Naive thymus-derived CD4-positive, alpha-beta T cell (primary cell): Measurements from ENCODE around the gene MACC1. TPM values are rescaled to one million over a fixed set of nuclear protein-coding genes. Genes with fewer than 3 reads are reported as not detected.
"Not testable (repeated sequence)": the region's sequence is repeated elsewhere in the genome, so short reads cannot be mapped to it uniquely, and the experiment has no call there.

Experiments
- ATAC-seq: fragments of 150-1000 bp; cut with Tn5 transposase; 2 replicates; pipeline ENCODE4 v1.10.0; 2021; ENCODE audit warnings: mild to moderate bottlenecking, moderate library complexity
- CTCF ChIA-PET: fragments of 350-600 bp; sonication (Branson Sonifier 250); formaldehyde crosslinking; loops from one replicate; lab custom pipeline; 2021; ENCODE audit warnings: antibody characterized with exemption; lab: Charles Lee
- POLR2A ChIA-PET: fragments of 350-600 bp; sonication (Branson Sonifier 250); formaldehyde crosslinking; loops from one replicate; lab custom pipeline; 2021; ENCODE audit warnings: antibody characterized with exemption, inconsistent platforms; lab: Charles Lee
- DNase-seq, 9 donors: peaks; one replicate each; pipeline versions ENCODE4 v3.0.0 to v3.0.0-alpha.2; 2020 to 2022; ENCODE audit warnings: mixed read lengths in 1 of 9
- H3K27ac ChIP-seq: one replicate; pipeline ENCODE4 v1.7.0; 2013; ENCODE audit warnings: mild to moderate bottlenecking, low read depth, low read length, moderate library complexity
- H3K27me3 ChIP-seq, 2 donors: one replicate each; pipeline ENCODE4 v1.7.0; 2013; ENCODE audit warnings: low read length in 2 of 2, mild to moderate bottlenecking in 2 of 2, moderate library complexity in 2 of 2; ENCODE audit not compliant: control insufficient read depth in 2 of 2, insufficient read depth in 2 of 2
- H3K36me3 ChIP-seq, 3 experiments: 1 replicate in 2 of 3; 2 replicates in 1 of 3; pipeline ENCODE4 v1.7.0; 2013; ENCODE audit warnings: low read length in 3 of 3, mild to moderate bottlenecking in 3 of 3, moderate library complexity in 1 of 3; ENCODE audit not compliant: insufficient read depth in 3 of 3, control insufficient read depth in 2 of 3
- H3K4me1 ChIP-seq, 2 donors: one replicate each; pipeline ENCODE4 v1.7.0; 2013; ENCODE audit warnings: low read length in 2 of 2, mild to moderate bottlenecking in 2 of 2, moderate library complexity in 1 of 2; ENCODE audit not compliant: control insufficient read depth in 2 of 2, insufficient read depth in 2 of 2
- H3K4me3 ChIP-seq: 2 replicates; pipeline ENCODE4 v1.7.0; 2013; ENCODE audit warnings: mild to moderate bottlenecking, low read length
- H3K9me3 ChIP-seq, 3 experiments: 1 replicate in 2 of 3; 2 replicates in 1 of 3; pipeline ENCODE4 v1.7.0; 2013; ENCODE audit warnings: low read length in 3 of 3; ENCODE audit not compliant: control insufficient read depth in 2 of 3
- H3K27ac Mint-ChIP-seq, 9 donors: one replicate each; pipeline ENCODE4 v1.8.0; 2020 to 2022; ENCODE audit warnings: mixed read lengths in 9 of 9, mild to moderate bottlenecking in 8 of 9, moderate library complexity in 5 of 9, inconsistent platforms in 2 of 9
- H3K27me3 Mint-ChIP-seq, 5 donors: one replicate each; pipeline ENCODE4 v1.8.0; 2021 to 2022; ENCODE audit warnings: mixed read lengths in 5 of 5, mild to moderate bottlenecking in 1 of 5
- H3K36me3 Mint-ChIP-seq, 5 donors: one replicate each; pipeline ENCODE4 v1.8.0; 2020 to 2022; ENCODE audit warnings: mixed read lengths in 5 of 5, mild to moderate bottlenecking in 3 of 5, inconsistent platforms in 1 of 5
- H3K4me1 Mint-ChIP-seq, 7 donors: one replicate each; pipeline ENCODE4 v1.8.0; 2020 to 2022; ENCODE audit warnings: mixed read lengths in 7 of 7, mild to moderate bottlenecking in 3 of 7, inconsistent platforms in 1 of 7
- H3K4me3 Mint-ChIP-seq, 10 donors: one replicate each; pipeline ENCODE4 v1.8.0; 2020 to 2022; ENCODE audit warnings: mild to moderate bottlenecking in 10 of 10, mixed read lengths in 10 of 10, moderate library complexity in 6 of 10, inconsistent platforms in 2 of 10
- H3K9me3 Mint-ChIP-seq, 11 donors: one replicate each; pipeline ENCODE4 v1.8.0; 2020 to 2022; ENCODE audit warnings: mixed read lengths in 11 of 11, mild to moderate bottlenecking in 4 of 11, inconsistent platforms in 1 of 11, moderate library complexity in 1 of 11
- intact Hi-C, 2 donors: fragments of 100-400 bp; cut with micrococcal nuclease; formaldehyde crosslinking; loops; one replicate each; pipeline ENCODE4 v1.15.1; 2023
- polyA plus RNA-seq, 2 donors: library from polyadenylated mRNA; unstranded; fragments of 300-500 nt; fragmentation: Illumina TruSeq; gene quantifications; one replicate each; pipeline ENCODE4 v1.2.3, GENCODE V29; 2021
- total RNA-seq, 6 experiments: library from RNA in 5 of 6; stranded (reverse) in 5 of 6; gene quantifications; 1 replicate in 5 of 6; 2 replicates in 1 of 6; pipeline ENCODE4 v1.2.3 and lab custom pipeline; 2021 to 2026

MACC1 gene
- total and polyA plus RNA-seq, 7 experiments from 2014 or later, result 0.03 to 0.24 (median 0.13) TPM

DNA sequence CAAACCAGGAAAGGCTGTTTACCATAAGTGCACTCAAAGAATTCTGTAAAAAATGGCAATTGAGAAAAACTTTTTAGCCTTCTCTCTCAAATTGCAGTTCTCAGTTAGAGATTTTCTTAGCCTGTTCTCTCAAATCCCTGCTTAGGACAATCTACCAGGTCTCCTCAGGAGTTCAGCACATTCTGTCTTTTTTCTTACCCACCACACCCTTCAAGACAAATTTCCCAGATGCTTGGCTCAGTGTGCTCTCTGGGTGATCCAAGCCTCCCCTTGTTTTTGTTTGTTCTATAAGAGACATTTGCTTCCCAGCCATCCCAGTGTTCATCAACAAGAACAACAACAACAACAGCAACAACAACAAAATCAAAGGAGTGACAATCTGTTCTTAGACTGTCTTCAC is 87.3 kb downstream of the MACC1 start:
- Mint-ChIP-seq H3K4me3 (no peak overlapping the region), H3K36me3 (no peaks in the 10 kb centered on the region), H3K4me1 (peaks cover 0 to 4% (median 0%) of the 10 kb centered on the region in 7 donors), H3K9me3 (no peaks in the 10 kb centered on the region), H3K27ac (no peak overlapping the region), H3K27me3 (no peaks in the 10 kb centered on the region)
- intact Hi-C loops, result no loop called here
- no peak overlapping the region for H3K4me3 ChIP-seq
- POLR2A ChIA-PET, result no interaction called here
- H3K9me3 ChIP-seq, result no peaks in the 10 kb centered on the region
- H3K27me3 ChIP-seq, result no peaks in the 10 kb centered on the region
- no peaks in the 10 kb centered on the region for H3K4me1 ChIP-seq
- H3K36me3 ChIP-seq, result no peaks in the 10 kb centered on the region
- DNase-seq, result no peak
- CTCF ChIA-PET, result no interaction called here
- no peak overlapping the region for H3K27ac ChIP-seq
- no peak for ATAC-seq

DNA sequence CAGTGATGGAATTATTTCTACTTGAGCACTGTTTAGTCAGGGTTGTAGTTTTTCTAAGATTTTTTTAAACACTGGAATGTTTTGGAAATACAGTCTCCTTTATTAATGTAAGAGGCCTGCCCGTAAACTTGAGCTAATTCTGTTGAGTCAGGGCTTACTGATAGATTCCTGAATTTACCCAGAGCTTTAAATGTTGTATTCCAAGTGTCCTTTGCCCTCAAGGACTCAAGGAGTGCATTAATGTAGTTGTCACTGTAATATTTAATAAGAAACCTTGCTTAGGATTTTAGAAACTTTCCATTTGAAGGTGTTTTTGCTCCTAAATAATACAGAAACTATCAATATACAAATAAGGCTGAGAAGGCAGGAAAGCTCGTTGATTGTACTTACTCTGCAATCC is 89.2 kb downstream of the MACC1 start:
- Histone ChIP-seq H3K27me3 (no peaks in the 10 kb centered on the region), H3K4me1 (no peaks in the 10 kb centered on the region), H3K9me3 (no peaks in the 10 kb centered on the region), H3K27ac (no peak overlapping the region), H3K36me3 (no peaks in the 10 kb centered on the region), H3K4me3 (no peak overlapping the region)
- ATAC-seq, result no peak
- peaks cover 0 to 4% (median 0%) of the 10 kb centered on the region in 7 donors for H3K4me1 Mint-ChIP-seq
- no peak overlapping the region for H3K4me3 Mint-ChIP-seq
- intact Hi-C loops, result no loop called here
- no peak overlapping the region for H3K27ac Mint-ChIP-seq
- no peaks in the 10 kb centered on the region for H3K36me3 Mint-ChIP-seq
- ChIA-PET CTCF (no interaction called here), POLR2A (no interaction called here)
- no peaks in the 10 kb centered on the region for H3K27me3 Mint-ChIP-seq
- no peak for DNase-seq
- H3K9me3 Mint-ChIP-seq, result no peaks in the 10 kb centered on the region

DNA sequence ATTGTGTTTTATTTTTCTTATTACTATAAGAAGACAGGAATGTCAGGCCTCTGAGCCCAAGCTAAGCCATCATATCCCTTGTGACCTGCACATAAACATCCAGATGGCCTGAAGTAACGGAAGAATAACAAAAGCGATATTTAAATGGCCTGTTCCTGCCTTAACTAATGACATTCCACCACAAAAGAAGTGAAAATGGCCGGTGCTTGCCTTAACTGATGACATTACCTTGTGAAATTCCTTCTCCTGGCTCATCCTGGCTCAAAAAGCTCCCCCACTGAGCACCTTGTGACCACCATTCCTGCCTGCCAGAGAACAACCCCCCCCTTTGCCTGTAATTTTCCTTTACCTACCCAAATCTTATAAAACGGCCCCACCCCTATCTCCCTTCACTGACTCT is 91.1 kb downstream of the MACC1 start:
- intact Hi-C loops, H3K27ac Mint-ChIP-seq, H3K9me3 ChIP-seq, CTCF ChIA-PET, DNase-seq, H3K4me1 ChIP-seq, H3K4me3 Mint-ChIP-seq, H3K4me1 Mint-ChIP-seq, H3K4me3 ChIP-seq, ATAC-seq, H3K36me3 ChIP-seq, H3K36me3 Mint-ChIP-seq, H3K27ac ChIP-seq, POLR2A ChIA-PET, H3K9me3 Mint-ChIP-seq, H3K27me3 Mint-ChIP-seq, H3K27me3 ChIP-seq: not testable (repeated sequence)

GRCh38 chr7:20124087-20124486 is 93.1 kb downstream of the MACC1 start:
- CTCF ChIA-PET, H3K4me3 Mint-ChIP-seq, POLR2A ChIA-PET, H3K36me3 Mint-ChIP-seq, H3K4me3 ChIP-seq, H3K36me3 ChIP-seq, intact Hi-C loops, H3K9me3 Mint-ChIP-seq, H3K4me1 Mint-ChIP-seq, DNase-seq, H3K27ac Mint-ChIP-seq, H3K27me3 Mint-ChIP-seq, ATAC-seq, H3K27me3 ChIP-seq, H3K27ac ChIP-seq, H3K4me1 ChIP-seq, H3K9me3 ChIP-seq: not testable (repeated sequence)

DNA sequence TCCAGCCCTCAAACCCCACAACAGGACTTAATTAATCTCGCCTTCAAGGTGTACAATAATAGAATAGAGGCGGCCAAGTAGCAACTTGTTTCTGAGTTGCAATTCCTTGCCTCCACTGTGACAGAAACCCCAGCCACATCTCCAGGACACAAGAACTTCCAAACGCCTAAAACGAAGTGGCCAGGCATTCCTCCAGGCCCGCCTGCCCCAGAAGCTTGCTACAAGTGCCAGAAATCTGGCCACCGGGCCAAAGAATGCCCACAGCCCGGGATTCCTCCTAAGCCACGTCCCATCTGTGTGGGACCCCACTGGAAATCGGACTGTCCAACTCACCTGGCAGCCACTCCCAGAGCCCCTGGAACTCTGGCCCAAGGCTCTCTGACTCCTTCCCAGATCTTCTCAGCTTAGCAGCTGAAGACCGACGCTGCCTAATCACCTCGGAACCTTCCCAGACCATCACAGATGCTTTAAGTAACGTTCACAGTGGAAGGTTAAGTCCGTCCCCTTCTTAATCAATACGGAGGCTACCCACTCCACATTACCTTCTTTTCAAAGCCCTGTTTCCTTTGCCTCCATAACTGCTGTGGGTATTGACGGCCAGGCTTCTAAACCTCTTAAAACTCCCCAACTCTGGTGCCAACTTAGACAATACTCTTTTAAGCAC is 94.4 kb downstream of the MACC1 start:
- ATAC-seq, H3K4me1 ChIP-seq, CTCF ChIA-PET, H3K4me3 Mint-ChIP-seq, H3K9me3 Mint-ChIP-seq, DNase-seq, H3K9me3 ChIP-seq, H3K27ac Mint-ChIP-seq, H3K4me1 Mint-ChIP-seq, intact Hi-C loops, POLR2A ChIA-PET, H3K27me3 Mint-ChIP-seq, H3K4me3 ChIP-seq, H3K36me3 Mint-ChIP-seq, H3K27ac ChIP-seq, H3K27me3 ChIP-seq, H3K36me3 ChIP-seq: not testable (repeated sequence)

DNA sequence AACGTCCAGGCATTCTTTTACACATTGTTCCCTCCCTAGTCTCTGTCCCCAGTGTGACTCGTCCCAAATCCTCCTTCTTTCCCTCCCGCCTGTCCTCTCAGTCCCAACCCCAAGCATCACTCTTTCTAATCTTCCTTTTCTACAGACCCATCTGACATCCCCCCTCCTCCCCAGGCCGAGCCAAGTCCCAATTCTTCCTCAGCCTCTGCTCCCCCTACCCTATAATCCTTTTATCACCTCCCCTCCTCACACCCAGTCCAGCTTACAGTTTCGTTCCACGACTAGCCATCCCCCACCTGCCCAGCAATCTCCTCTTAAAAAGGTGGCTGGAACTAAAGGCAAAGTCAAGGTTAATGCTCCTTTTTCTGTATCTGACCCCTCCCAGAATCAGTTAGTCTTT is 95.1 kb downstream of the MACC1 start:
- Mint-ChIP-seq H3K9me3 (peaks cover 0 to 5% (median 0%) of the 10 kb centered on the region in 11 donors), H3K4me3 (no peak overlapping the region), H3K27ac (no peak overlapping the region), H3K4me1 (no peaks in the 10 kb centered on the region), H3K36me3 (no peaks in the 10 kb centered on the region), H3K27me3 (no peaks in the 10 kb centered on the region)
- ChIA-PET POLR2A (no interaction called here), CTCF (no interaction called here)
- DNase-seq, result no peak
- ATAC-seq, result no peak
- intact Hi-C loops, result no loop called here
- Histone ChIP-seq H3K9me3 (no peaks in the 10 kb centered on the region), H3K27ac (no peak overlapping the region), H3K36me3 (no peaks in the 10 kb centered on the region), H3K4me3 (no peak overlapping the region), H3K27me3 (no peaks in the 10 kb centered on the region), H3K4me1 (no peaks in the 10 kb centered on the region)

GRCh38 chr7:20121404-20121803 is 95.8 kb downstream of the MACC1 start:
- intact Hi-C loops, result no loop called here
- peaks cover 0 to 5% (median 0%) of the 10 kb centered on the region in 11 donors for H3K9me3 Mint-ChIP-seq
- H3K4me1 Mint-ChIP-seq, result no peaks in the 10 kb centered on the region
- H3K36me3 ChIP-seq, result no peaks in the 10 kb centered on the region
- H3K9me3 ChIP-seq, result no peaks in the 10 kb centered on the region
- ATAC-seq, result no peak
- no peak overlapping the region for H3K27ac Mint-ChIP-seq
- no peak overlapping the region for H3K4me3 Mint-ChIP-seq
- no peak overlapping the region for H3K4me3 ChIP-seq
- POLR2A ChIA-PET, result no interaction called here
- CTCF ChIA-PET, result no interaction called here
- H3K27me3 ChIP-seq, result no peaks in the 10 kb centered on the region
- no peaks in the 10 kb centered on the region for H3K36me3 Mint-ChIP-seq
- DNase-seq, result no peak
- no peak overlapping the region for H3K27ac ChIP-seq
- H3K27me3 Mint-ChIP-seq, result no peaks in the 10 kb centered on the region
- no peaks in the 10 kb centered on the region for H3K4me1 ChIP-seq
